ENCODE data around the gene HS3ST3B1.

The HS3ST3B1 gene

DNA sequence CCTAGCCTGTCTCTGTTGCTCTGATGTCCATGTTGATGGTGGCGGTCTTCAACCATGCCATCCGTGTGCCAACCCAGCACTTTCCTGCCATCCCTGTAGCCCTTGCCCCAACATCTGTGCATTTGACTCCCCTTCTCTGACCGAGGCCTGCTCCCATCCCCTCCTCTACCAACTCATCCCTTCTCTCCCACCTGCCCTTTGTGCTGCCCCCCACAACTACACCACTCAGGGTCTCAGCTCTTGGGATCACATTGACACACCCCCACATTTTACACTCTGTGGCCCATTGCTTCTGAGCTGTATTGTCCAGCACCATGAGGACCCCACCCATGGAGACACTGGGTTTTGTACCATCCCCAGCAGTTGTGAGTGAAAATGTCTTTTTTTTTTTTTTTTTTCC is 11.6 kb downstream of the HS3ST3B1 start:
- H3K9me2 ChIP-seq (replicated peaks; ENCODE audit: control insufficient read depth, low read length): no peaks in the 10 kb centered on the region
- no peak overlapping the region for H3K4me3 ChIP-seq (ENCODE audit: low read length)
- H3K27me3 ChIP-seq (ENCODE audit: control insufficient read depth, low read length): no peaks in the 10 kb centered on the region
- H3K4me2 ChIP-seq (ENCODE audit: low read length): no peak overlapping the region
- H3K27ac ChIP-seq (ENCODE audit: low read depth, low read length): no peak overlapping the region
- H3K79me2 ChIP-seq (ENCODE audit: control insufficient read depth, low read length): no peaks in the 10 kb centered on the region
- no peaks in the 10 kb centered on the region for H3K9me3 ChIP-seq (ENCODE audit: control insufficient read depth, insufficient read depth, low read length)
- no peaks in the 10 kb centered on the region for H3K36me3 ChIP-seq (ENCODE audit: control insufficient read depth, low read length)
- H3F3A ChIP-seq (ENCODE audit: control insufficient read depth, insufficient read depth): no peaks in the 10 kb centered on the region
- no peaks in the 10 kb centered on the region for H4K20me1 ChIP-seq (ENCODE audit: control insufficient read depth, insufficient read depth, low read depth, low read length)
- H3K4me1 ChIP-seq (ENCODE audit: control insufficient read depth, low read length): no peaks in the 10 kb centered on the region
- TF ChIP-seq, protein P1, sequence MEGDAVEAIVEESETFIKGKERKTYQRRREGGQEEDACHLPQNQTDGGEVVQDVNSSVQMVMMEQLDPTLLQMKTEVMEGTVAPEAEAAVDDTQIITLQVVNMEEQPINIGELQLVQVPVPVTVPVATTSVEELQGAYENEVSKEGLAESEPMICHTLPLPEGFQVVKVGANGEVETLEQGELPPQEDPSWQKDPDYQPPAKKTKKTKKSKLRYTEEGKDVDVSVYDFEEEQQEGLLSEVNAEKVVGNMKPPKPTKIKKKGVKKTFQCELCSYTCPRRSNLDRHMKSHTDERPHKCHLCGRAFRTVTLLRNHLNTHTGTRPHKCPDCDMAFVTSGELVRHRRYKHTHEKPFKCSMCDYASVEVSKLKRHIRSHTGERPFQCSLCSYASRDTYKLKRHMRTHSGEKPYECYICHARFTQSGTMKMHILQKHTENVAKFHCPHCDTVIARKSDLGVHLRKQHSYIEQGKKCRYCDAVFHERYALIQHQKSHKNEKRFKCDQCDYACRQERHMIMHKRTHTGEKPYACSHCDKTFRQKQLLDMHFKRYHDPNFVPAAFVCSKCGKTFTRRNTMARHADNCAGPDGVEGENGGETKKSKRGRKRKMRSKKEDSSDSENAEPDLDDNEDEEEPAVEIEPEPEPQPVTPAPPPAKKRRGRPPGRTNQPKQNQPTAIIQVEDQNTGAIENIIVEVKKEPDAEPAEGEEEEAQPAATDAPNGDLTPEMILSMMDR (IDR thresholded peaks at IDR 0.05; ENCODE audit: low read depth, low read length, poor library complexity, severe bottlenecking): no peak
- no peak for TF ChIP-seq EZH2phosphoT487 (IDR thresholded peaks at IDR 0.05; ENCODE audit: borderline replicate concordance, low read length)

- no peaks in the 10 kb centered on the region for H3K27me3 ChIP-seq (ENCODE audit: control insufficient read depth, low read length)
- no peak overlapping the region for H3K27ac ChIP-seq (ENCODE audit: low read depth, low read length)
- H3K36me3 ChIP-seq (ENCODE audit: control insufficient read depth, low read length): no peaks in the 10 kb centered on the region
- H3K4me2 ChIP-seq (ENCODE audit: low read length): no peak overlapping the region
- no peaks in the 10 kb centered on the region for H3K9me2 ChIP-seq (replicated peaks; ENCODE audit: control insufficient read depth, low read length)
- no peak overlapping the region for H3K4me3 ChIP-seq (ENCODE audit: low read length)
- no peak for TF ChIP-seq EZH2phosphoT487 (IDR thresholded peaks at IDR 0.05; ENCODE audit: borderline replicate concordance, low read length)
- TF ChIP-seq, protein P1 (IDR thresholded peaks at IDR 0.05; ENCODE audit: low read depth, low read length, poor library complexity, severe bottlenecking): no peak
- no peaks in the 10 kb centered on the region for H3K4me1 ChIP-seq (ENCODE audit: control insufficient read depth, low read length)
- no peaks in the 10 kb centered on the region for H3K9me3 ChIP-seq (ENCODE audit: control insufficient read depth, insufficient read depth, low read length)
- no peaks in the 10 kb centered on the region for H3K79me2 ChIP-seq (ENCODE audit: control insufficient read depth, low read length)
- no peaks in the 10 kb centered on the region for H3F3A ChIP-seq (ENCODE audit: control insufficient read depth, insufficient read depth)
- H4K20me1 ChIP-seq (ENCODE audit: control insufficient read depth, insufficient read depth, low read depth, low read length): no peaks in the 10 kb centered on the region
Observed at GRCh38 chr17:14316126-14316832, 15.4 kb downstream of the HS3ST3B1 start.

GRCh38 chr17:14317383-14317782 is 16.5 kb downstream of the HS3ST3B1 start:
- Histone ChIP-seq H3K4me2 (ENCODE audit: low read length) (no peak overlapping the region), H3K27ac (ENCODE audit: low read depth, low read length) (no peak overlapping the region), H4K20me1 (ENCODE audit: control insufficient read depth, insufficient read depth, low read depth, low read length) (no peaks in the 10 kb centered on the region)

More at GRCh38 chr17:14317383-14317782, 16.5 kb downstream of the HS3ST3B1 start:
- Histone ChIP-seq H3K36me3 (ENCODE audit: control insufficient read depth, low read length) (no peaks in the 10 kb centered on the region), H3K79me2 (ENCODE audit: control insufficient read depth, low read length) (no peaks in the 10 kb centered on the region), H3K27me3 (ENCODE audit: control insufficient read depth, low read length) (no peaks in the 10 kb centered on the region), H3F3A (ENCODE audit: control insufficient read depth, insufficient read depth) (no peaks in the 10 kb centered on the region), H3K4me3 (ENCODE audit: low read length) (no peak overlapping the region), H3K9me2 (replicated peaks; ENCODE audit: control insufficient read depth, low read length) (no peaks in the 10 kb centered on the region), H3K9me3 (ENCODE audit: control insufficient read depth, insufficient read depth, low read length) (no peaks in the 10 kb centered on the region), H3K4me1 (ENCODE audit: control insufficient read depth, low read length) (no peaks in the 10 kb centered on the region)
- TF ChIP-seq, protein P1 (IDR thresholded peaks at IDR 0.05; ENCODE audit: low read depth, low read length, poor library complexity, severe bottlenecking): no peak
- TF ChIP-seq EZH2phosphoT487 (IDR thresholded peaks at IDR 0.05; ENCODE audit: borderline replicate concordance, low read length): no peak
